ENCODE measurements around the gene PRKCA.
"Not testable (repeated sequence)": the region's sequence is repeated elsewhere in the genome, so short reads cannot be mapped to it uniquely, and the experiment has no call there.

PRKCA gene

DNA sequence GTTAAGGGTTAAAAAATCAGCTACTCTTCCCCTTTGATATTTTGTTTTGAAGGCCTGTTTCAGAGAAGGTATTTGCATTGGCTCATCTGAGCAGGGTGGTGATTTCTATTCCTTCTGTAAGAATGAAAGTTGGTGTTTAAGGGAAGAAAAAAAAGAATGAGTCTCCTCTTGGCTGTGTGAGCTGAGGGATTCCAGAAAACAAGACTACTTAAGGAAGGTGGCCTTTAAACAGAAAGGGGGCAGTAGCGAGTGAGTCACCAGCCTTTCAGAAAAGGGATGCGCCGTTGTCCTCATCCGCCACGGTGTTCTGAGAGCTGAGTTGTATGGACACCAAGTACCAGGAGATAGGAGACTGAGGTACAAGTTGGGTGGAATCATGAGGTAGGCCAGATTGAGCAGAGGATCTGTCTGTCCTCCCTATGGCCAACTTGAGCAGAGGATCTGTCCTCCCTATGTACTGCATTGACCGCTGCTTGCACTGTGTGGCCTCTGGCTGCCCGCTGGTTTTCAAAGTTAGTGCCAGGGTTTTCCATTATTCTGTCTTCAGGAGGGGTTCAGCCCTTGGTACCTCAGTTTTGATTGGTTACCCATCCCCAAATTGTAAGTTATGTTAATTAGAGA is 8.2 kb downstream of the PRKCA start:
- H3K4me3 ChIP-seq (ENCODE audit: low read depth, low read length) = no peak overlapping the region
- TF ChIP-seq CTCF (IDR thresholded peaks at IDR 0.05; ENCODE audit: low read depth, low read length) = no peak

DNA sequence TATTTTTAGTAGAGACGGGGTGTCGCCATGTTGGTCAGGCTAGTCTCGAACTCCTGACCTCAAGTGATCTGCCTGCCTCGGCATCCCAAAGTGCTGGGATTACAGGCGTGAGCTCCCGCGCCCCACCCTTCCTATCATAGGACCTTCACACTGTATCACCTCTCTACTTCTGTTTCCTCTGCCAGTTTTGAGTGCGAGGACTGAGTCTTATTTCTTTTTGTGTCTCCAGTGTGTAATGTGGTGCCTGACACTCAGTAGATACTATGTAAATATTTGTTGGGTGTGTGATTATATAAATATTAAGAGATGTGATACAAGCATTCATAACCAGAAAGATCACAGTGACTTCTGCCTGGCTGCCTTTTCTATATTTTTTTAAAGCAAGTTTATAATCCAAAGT is 10.5 kb downstream of the PRKCA start:
- no peak for TF ChIP-seq CTCF (IDR thresholded peaks at IDR 0.05; ENCODE audit: low read depth, low read length)
- no peak overlapping the region for H3K4me3 ChIP-seq (ENCODE audit: low read depth, low read length)

GRCh38 chr17:66313325-66313724 is 10.9 kb downstream of the PRKCA start:
- TF ChIP-seq CTCF (IDR thresholded peaks at IDR 0.05; ENCODE audit: low read depth, low read length) = no peak
- no peak overlapping the region for H3K4me3 ChIP-seq (ENCODE audit: low read depth, low read length)

GRCh38 chr17:66313995-66314659 is 11.7 kb downstream of the PRKCA start:
- no peak for TF ChIP-seq CTCF (IDR thresholded peaks at IDR 0.05; ENCODE audit: low read depth, low read length)
- H3K4me3 ChIP-seq (ENCODE audit: low read depth, low read length) = no peak overlapping the region

DNA sequence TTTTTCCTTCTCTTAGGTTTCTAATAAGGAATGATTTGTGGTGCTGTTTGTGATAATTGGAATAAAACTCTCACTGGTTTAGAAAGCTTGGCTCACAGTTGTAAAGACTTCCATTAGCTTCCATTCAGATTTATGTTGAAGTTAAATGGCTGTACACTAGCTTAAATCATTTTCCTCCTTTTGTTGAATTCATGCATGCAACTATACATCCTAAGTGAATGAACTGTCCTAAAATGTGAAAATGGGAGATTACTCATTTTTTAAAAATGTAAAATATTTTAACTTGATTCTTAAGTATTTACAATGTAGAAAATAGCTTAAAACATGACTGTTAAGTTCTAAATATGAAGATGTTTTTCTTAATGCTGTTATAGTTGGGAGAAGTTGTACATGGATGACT is 15.2 kb downstream of the PRKCA start:
- TF ChIP-seq CTCF (IDR thresholded peaks at IDR 0.05; ENCODE audit: low read depth, low read length) = no peak
- no peak overlapping the region for H3K4me3 ChIP-seq (ENCODE audit: low read depth, low read length)

DNA sequence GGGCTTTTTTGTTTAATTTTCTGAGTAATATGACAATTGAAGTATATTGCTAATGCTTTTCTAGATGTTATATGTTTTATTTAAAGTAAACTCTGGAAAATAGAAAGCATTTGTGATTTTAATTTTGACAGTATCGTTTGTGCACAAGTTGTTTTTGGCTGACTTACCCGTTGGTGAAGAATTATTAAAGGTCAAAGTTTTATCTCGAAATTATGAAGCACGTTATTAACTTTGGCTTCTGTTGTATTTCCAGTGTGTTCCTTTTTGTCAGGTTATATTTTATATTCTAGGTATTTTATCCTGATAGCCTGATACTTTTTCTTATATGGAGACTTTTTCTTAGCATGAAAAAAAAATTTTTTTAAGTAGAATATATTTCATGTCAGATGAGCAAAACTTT is 16.8 kb downstream of the PRKCA start:
- TF ChIP-seq CTCF (IDR thresholded peaks at IDR 0.05; ENCODE audit: low read depth, low read length) = no peak
- no peak overlapping the region for H3K4me3 ChIP-seq (ENCODE audit: low read depth, low read length)

DNA sequence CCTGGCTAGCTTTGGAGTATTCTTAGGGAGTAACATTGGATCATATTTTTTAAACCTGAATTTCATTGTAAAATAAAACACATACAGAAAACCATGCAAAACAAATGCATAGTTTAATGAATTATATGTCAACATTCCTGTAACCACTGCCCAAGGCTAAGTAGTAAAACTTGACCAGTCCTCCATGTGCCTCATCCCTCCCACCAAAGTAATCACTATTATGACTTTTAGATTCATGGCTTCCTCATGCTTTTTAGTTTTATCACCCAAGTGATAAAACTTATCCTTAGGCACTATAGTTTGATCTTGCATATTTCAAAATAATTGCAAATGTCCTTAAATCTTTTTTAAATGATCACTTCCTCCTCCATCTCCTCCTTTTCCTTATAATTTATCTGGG is 20.4 kb downstream of the PRKCA start:
- TF ChIP-seq CTCF (IDR thresholded peaks at IDR 0.05; ENCODE audit: low read depth, low read length) = no peak
- H3K4me3 ChIP-seq (ENCODE audit: low read depth, low read length) = no peak overlapping the region

- not testable (repeated sequence) for H3K4me3 ChIP-seq (ENCODE audit: low read depth, low read length)
These were observed 22.1 kb downstream of the PRKCA start for GRCh38 chr17:66324381-66325004.

All from WI38 (cell line).